Ramos (cell line): ENCODE results near the gene USP11.
"Not testable (repeated sequence)": the region's sequence is repeated elsewhere in the genome, so short reads cannot be mapped to it uniquely, and the experiment has no call there.

Source experiments
- in situ Hi-C: fragments of 300-500 bp; cut with MboI; formaldehyde crosslinking; loops from one replicate; pipeline ENCODE4 v1.14.3; 2022; ENCODE audit warnings: low sequenced_read_pairs; ENCODE audit not compliant: unreplicated experiment

USP11 gene

DNA sequence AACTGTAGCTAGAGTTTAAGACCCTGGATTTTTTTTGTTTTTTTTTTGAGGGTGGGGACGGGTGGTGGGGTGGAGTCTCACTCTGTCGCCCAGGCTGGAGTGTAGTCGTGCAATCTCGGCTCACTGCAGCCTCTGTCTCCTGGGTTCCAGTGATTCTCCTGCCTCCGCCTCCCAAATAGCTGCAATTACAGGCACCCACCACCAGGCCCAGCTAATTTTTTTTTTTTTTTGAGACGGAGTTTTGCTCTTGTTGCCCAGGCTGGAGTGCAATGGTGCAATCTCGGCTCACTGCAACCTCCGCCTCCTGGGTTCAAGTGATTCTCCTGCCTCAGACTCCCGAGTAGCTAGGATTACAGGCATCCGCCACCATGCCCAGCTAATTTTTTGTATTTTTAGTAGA lies 51.8 kb downstream of the USP11 start:
- in situ Hi-C loops, result not testable (repeated sequence)

DNA sequence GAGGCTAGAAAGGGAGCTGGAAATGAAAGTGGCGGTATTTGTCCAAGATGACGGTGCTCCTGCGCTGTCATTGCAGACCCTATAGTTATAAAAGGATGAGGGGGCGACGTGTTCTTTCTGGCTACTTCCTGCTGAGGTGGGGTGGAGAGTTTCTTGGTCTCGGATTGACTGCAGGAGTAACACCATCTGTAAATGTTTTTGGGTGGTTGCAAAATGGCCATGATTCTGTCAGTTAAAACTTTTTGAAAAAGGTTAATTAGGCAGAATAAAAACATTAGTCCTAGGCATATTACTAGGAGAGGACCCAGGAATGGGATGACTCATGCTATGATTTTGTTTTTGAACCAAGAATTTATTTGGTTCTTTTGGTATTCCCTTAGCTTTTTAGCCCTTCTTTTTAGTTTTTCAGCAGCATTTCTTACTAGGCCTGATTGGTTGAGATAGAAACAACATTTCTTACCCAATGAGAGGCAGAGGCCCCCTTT lies 53.1 kb downstream of the USP11 start:
- in situ Hi-C loops, result no loop called here

GRCh38 chrX:47293106-47293505 lies 60.3 kb downstream of the USP11 start:
- in situ Hi-C loops, result no loop called here

- in situ Hi-C loops, result no loop called here
Observed at GRCh38 chrX:47296766-47297365, 64.1 kb downstream of the USP11 start.

GRCh38 chrX:47297874-47298273 lies 65.1 kb downstream of the USP11 start:
- in situ Hi-C loops, result no loop called here
